Measurements from ENCODE around the gene RASSF7. TPM values are rescaled to one million over a fixed set of nuclear protein-coding genes. Genes with fewer than 3 reads are reported as not detected.
A peak's percentile ranks its signal among the peaks of the same experiment; 100 is the strongest.

Gene RASSF7
- total and polyA plus RNA-seq, 10 of the 15 experiments (the other 5 are each of a cell fraction or from before 2014, with no cell fraction given): 0.39 to 29.7 (median 13.2) TPM

- TF ChIP-seq USF2 (IDR thresholded peaks at IDR 0.05; ENCODE audit: borderline replicate concordance, low read depth, low read length): peak; percentile 78
- TF ChIP-seq ZBTB11 (CRISPR knock-in tag; IDR thresholded peaks at IDR 0.05): peak; percentile 71
- no peak for TF ChIP-seq SMAD5 (IDR thresholded peaks at IDR 0.05; ENCODE audit: low read depth)
- TF ChIP-seq ATF2 (IDR thresholded peaks at IDR 0.05; ENCODE audit: low read length): no peak
- no peak for TF ChIP-seq ASH2L (IDR thresholded peaks at IDR 0.05; ENCODE audit: borderline replicate concordance, low read depth)
- no peak for TF ChIP-seq IRF3 (IDR thresholded peaks at IDR 0.05)
- no peak for TF ChIP-seq TCF12 (IDR thresholded peaks at IDR 0.05; ENCODE audit: low read depth, low read length)
- TF ChIP-seq ZBTB40 (IDR thresholded peaks at IDR 0.05; ENCODE audit: borderline replicate concordance): no peak
- TF ChIP-seq NFYB (IDR thresholded peaks at IDR 0.05; ENCODE audit: insufficient read depth, low read depth, low read length): no peak
- TF ChIP-seq SKIL (IDR thresholded peaks at IDR 0.05; ENCODE audit: low read depth, poor library complexity, severe bottlenecking): no peak
- no peak for TF ChIP-seq POLR2AphosphoS5 (IDR thresholded peaks at IDR 0.05; ENCODE audit: low read length)
- no peak for TF ChIP-seq EP300 (IDR thresholded peaks at IDR 0.05; ENCODE audit: borderline replicate concordance in 1 of 2, control insufficient read depth in 1 of 2, low read depth in 2 of 2, low read length in 2 of 2)
- TF ChIP-seq BMI1 (IDR thresholded peaks at IDR 0.05; ENCODE audit: borderline replicate concordance): no peak
- TF ChIP-seq SUPT20H (IDR thresholded peaks at IDR 0.05; ENCODE audit: borderline replicate concordance, control insufficient read depth, low read depth, low read length): no peak
- TF ChIP-seq DPF2 (IDR thresholded peaks at IDR 0.05): peak; percentile 82
Measured at GRCh38 chr11:518463-519202, 42.1 kb upstream of the RASSF7 start (continued).

All from GM12878 (cell line).